HG02840 (cell line): ENCODE results near the gene DLGAP1.
"Not testable (repeated sequence)": the region's sequence is repeated elsewhere in the genome, so short reads cannot be mapped to it uniquely, and the experiment has no call there.

Experiments
- ATAC-seq: cut with Tn5 transposase; IDR thresholded peaks from one replicate; pipeline ENCODE4 v1.9.1; 2021; ENCODE audit warnings: mild to moderate bottlenecking, moderate library complexity, moderate number of reproducible peaks; ENCODE audit not compliant: unreplicated experiment, low FRiP score

DLGAP1 gene

GRCh38 chr18:3713708-3714107 is 741.4 kb downstream of the DLGAP1 start:
- ATAC-seq, result no peak

- ATAC-seq, result no peak
These were observed 741.9 kb downstream of the DLGAP1 start for GRCh38 chr18:3713166-3713565.

- no peak for ATAC-seq
These were observed 742.6 kb downstream of the DLGAP1 start for GRCh38 chr18:3712491-3712890.

GRCh38 chr18:3710712-3711301 is 744.3 kb downstream of the DLGAP1 start:
- no peak for ATAC-seq

- no peak for ATAC-seq
These were observed 745.9 kb downstream of the DLGAP1 start for GRCh38 chr18:3709205-3709604.

GRCh38 chr18:3706279-3707097 is 748.6 kb downstream of the DLGAP1 start:
- no peak for ATAC-seq

GRCh38 chr18:3704556-3705344 is 750.4 kb downstream of the DLGAP1 start:
- no peak for ATAC-seq

GRCh38 chr18:3703732-3704176 is 751.4 kb downstream of the DLGAP1 start:
- ATAC-seq, result no peak

- not testable (repeated sequence) for ATAC-seq
These were observed 755.2 kb downstream of the DLGAP1 start for GRCh38 chr18:3699707-3700567.

GRCh38 chr18:3694030-3694778 is 760.9 kb downstream of the DLGAP1 start:
- ATAC-seq, result not testable (repeated sequence)

GRCh38 chr18:3693410-3693809 is 761.7 kb downstream of the DLGAP1 start:
- no peak for ATAC-seq

- no peak for ATAC-seq
These were observed 762.4 kb downstream of the DLGAP1 start for GRCh38 chr18:3692691-3693090.

GRCh38 chr18:3692113-3692621 is 762.9 kb downstream of the DLGAP1 start:
- ATAC-seq, result no peak

- no peak for ATAC-seq
These were observed 763.4 kb downstream of the DLGAP1 start for GRCh38 chr18:3691705-3692104.

GRCh38 chr18:3690764-3691066 is 764.4 kb downstream of the DLGAP1 start:
- ATAC-seq, result no peak

- no peak for ATAC-seq
These were observed 764.9 kb downstream of the DLGAP1 start for GRCh38 chr18:3689986-3690763.

- no peak for ATAC-seq
These were observed 766.0 kb downstream of the DLGAP1 start for GRCh38 chr18:3689091-3689490.

- no peak for ATAC-seq
These were observed 766.4 kb downstream of the DLGAP1 start for GRCh38 chr18:3688690-3689089.

GRCh38 chr18:3683483-3683882 is 771.6 kb downstream of the DLGAP1 start:
- no peak for ATAC-seq
